ENCODE measurements around the gene ENDOV.
A peak's percentile ranks its signal among the peaks of the same experiment; 100 is the strongest.

The ENDOV gene

GRCh38 chr17:80455336-80455710 is 40.4 kb downstream of the ENDOV start:
- DNase-seq: peak; percentile 72
- in situ Hi-C loops (cut with HindIII; ENCODE audit: low pct_ligation_motif_present, low pct_unique_long_range_greater_than_20kb, low sequenced_read_pairs): no loop called here

GRCh38 chr17:80455784-80456183 is 40.8 kb downstream of the ENDOV start:
- in situ Hi-C loops (cut with HindIII; ENCODE audit: low pct_ligation_motif_present, low pct_unique_long_range_greater_than_20kb, low sequenced_read_pairs): no loop called here
- DNase-seq: no peak

GRCh38 chr17:80456465-80457235 is 41.7 kb downstream of the ENDOV start:
- no peak for DNase-seq
- in situ Hi-C loops (cut with HindIII; ENCODE audit: low pct_ligation_motif_present, low pct_unique_long_range_greater_than_20kb, low sequenced_read_pairs): no loop called here

GRCh38 chr17:80457236-80457856 is 42.4 kb downstream of the ENDOV start:
- DNase-seq: no peak
- in situ Hi-C loops (cut with HindIII; ENCODE audit: low pct_ligation_motif_present, low pct_unique_long_range_greater_than_20kb, low sequenced_read_pairs): no loop called here

GRCh38 chr17:80458016-80458415 is 43.0 kb downstream of the ENDOV start:
- in situ Hi-C loops (cut with HindIII; ENCODE audit: low pct_ligation_motif_present, low pct_unique_long_range_greater_than_20kb, low sequenced_read_pairs): no loop called here
- DNase-seq: no peak

GRCh38 chr17:80459234-80459633 is 44.3 kb downstream of the ENDOV start:
- in situ Hi-C loops (cut with HindIII; ENCODE audit: low pct_ligation_motif_present, low pct_unique_long_range_greater_than_20kb, low sequenced_read_pairs): no loop called here
- DNase-seq: no peak

- in situ Hi-C loops (cut with HindIII; ENCODE audit: low pct_ligation_motif_present, low pct_unique_long_range_greater_than_20kb, low sequenced_read_pairs): no loop called here
- no peak for DNase-seq
Observed at GRCh38 chr17:80460429-80460834, 45.5 kb downstream of the ENDOV start.

- in situ Hi-C loops (cut with HindIII; ENCODE audit: low pct_ligation_motif_present, low pct_unique_long_range_greater_than_20kb, low sequenced_read_pairs): no loop called here
- DNase-seq: no peak
Observed at GRCh38 chr17:80461528-80462160, 46.7 kb downstream of the ENDOV start.

GRCh38 chr17:80463784-80464400 is 48.9 kb downstream of the ENDOV start:
- in situ Hi-C loops (cut with HindIII; ENCODE audit: low pct_ligation_motif_present, low pct_unique_long_range_greater_than_20kb, low sequenced_read_pairs): no loop called here
- DNase-seq: no peak

GRCh38 chr17:80464486-80464885 is 49.5 kb downstream of the ENDOV start:
- no peak for DNase-seq
- in situ Hi-C loops (cut with HindIII; ENCODE audit: low pct_ligation_motif_present, low pct_unique_long_range_greater_than_20kb, low sequenced_read_pairs): no loop called here

GRCh38 chr17:80465327-80465974 is 50.5 kb downstream of the ENDOV start:
- DNase-seq: no peak
- in situ Hi-C loops (cut with HindIII; ENCODE audit: low pct_ligation_motif_present, low pct_unique_long_range_greater_than_20kb, low sequenced_read_pairs): no loop called here

GRCh38 chr17:80466188-80466705 is 51.3 kb downstream of the ENDOV start:
- DNase-seq: no peak
- in situ Hi-C loops (cut with HindIII; ENCODE audit: low pct_ligation_motif_present, low pct_unique_long_range_greater_than_20kb, low sequenced_read_pairs): no loop called here

GRCh38 chr17:80468242-80468641 is 53.3 kb downstream of the ENDOV start:
- in situ Hi-C loops (cut with HindIII; ENCODE audit: low pct_ligation_motif_present, low pct_unique_long_range_greater_than_20kb, low sequenced_read_pairs): no loop called here
- DNase-seq: no peak

- no peak for DNase-seq
- in situ Hi-C loops (cut with HindIII; ENCODE audit: low pct_ligation_motif_present, low pct_unique_long_range_greater_than_20kb, low sequenced_read_pairs): no loop called here
Observed at GRCh38 chr17:80468781-80469493, 54.0 kb downstream of the ENDOV start.

- no peak for DNase-seq
- in situ Hi-C loops (cut with HindIII; ENCODE audit: low pct_ligation_motif_present, low pct_unique_long_range_greater_than_20kb, low sequenced_read_pairs): no loop called here
Observed at GRCh38 chr17:80469667-80470066, 54.7 kb downstream of the ENDOV start.

GRCh38 chr17:80470603-80471002 is 55.6 kb downstream of the ENDOV start:
- DNase-seq: no peak
- in situ Hi-C loops (cut with HindIII; ENCODE audit: low pct_ligation_motif_present, low pct_unique_long_range_greater_than_20kb, low sequenced_read_pairs): no loop called here

- DNase-seq: no peak
- in situ Hi-C loops (cut with HindIII; ENCODE audit: low pct_ligation_motif_present, low pct_unique_long_range_greater_than_20kb, low sequenced_read_pairs): no loop called here
Observed at GRCh38 chr17:80471922-80472321, 57.0 kb downstream of the ENDOV start.

GRCh38 chr17:80472996-80473395 is 58.0 kb downstream of the ENDOV start:
- no peak for DNase-seq
- in situ Hi-C loops (cut with HindIII; ENCODE audit: low pct_ligation_motif_present, low pct_unique_long_range_greater_than_20kb, low sequenced_read_pairs): no loop called here

Measured in ACHN (cell line).